HepG2 (cell line): ENCODE data around the gene RNU6-8. TPM values are rescaled to one million over a fixed set of nuclear protein-coding genes. Genes with fewer than 3 reads are reported as not detected.
A peak's percentile ranks its signal among the peaks of the same experiment; 100 is the strongest.

Experiments used
- CBX5 ChIP-seq: sonication (generic); formaldehyde crosslinking; IDR thresholded peaks from 2 replicates; pipeline ENCODE4 v1.4.0; 2020; ENCODE audit warnings: missing genetic modification reagents, borderline replicate concordance
- DMAP1 ChIP-seq: IDR thresholded peaks from 2 replicates; pipeline ENCODE4 v1.6.1; 2016
- ELF1 ChIP-seq: sonication (generic); formaldehyde crosslinking; IDR thresholded peaks from 2 replicates; pipeline ENCODE4 v1.4.0; 2020; ENCODE audit warnings: missing genetic modification reagents
- HCFC1 ChIP-seq: fragments of 150-350 bp; IDR thresholded peaks from 2 replicates; pipeline ENCODE4 v1.6.1; 2014; ENCODE audit warnings: low read depth, low read length
- HDAC6 ChIP-seq: fragments of 200-600 bp; sonication (generic); IDR thresholded peaks from 2 replicates; pipeline ENCODE4 v1.7.0; 2017; ENCODE audit warnings: mild to moderate bottlenecking, antibody characterized with exemption, low read length, low read depth
- HOXA3 ChIP-seq: sonication (generic); formaldehyde crosslinking; IDR thresholded peaks from 2 replicates; pipeline ENCODE4 v1.5.0; 2020; ENCODE audit warnings: missing genetic modification reagents
- JUND ChIP-seq: sonication (generic); formaldehyde crosslinking; IDR thresholded peaks from 2 replicates; pipeline ENCODE4 v1.8.0; 2022; ENCODE audit warnings: mild to moderate bottlenecking, missing genetic modification reagents
- PITX1 ChIP-seq: sonication (generic); formaldehyde crosslinking; IDR thresholded peaks from 2 replicates; pipeline ENCODE4 v1.5.1; 2020; ENCODE audit warnings: mild to moderate bottlenecking, missing genetic modification reagents
- SP140L ChIP-seq: sonication (generic); formaldehyde crosslinking; IDR thresholded peaks from 2 replicates; pipeline ENCODE4 v1.4.0; 2020; ENCODE audit warnings: missing genetic modification reagents, borderline replicate concordance
- ZFP36L1 ChIP-seq: sonication (generic); formaldehyde crosslinking; IDR thresholded peaks from 2 replicates; pipeline ENCODE4 v1.8.0; 2022; ENCODE audit warnings: mild to moderate bottlenecking, missing genetic modification reagents, moderate library complexity
- ZMYM3 ChIP-seq: sonication (generic); formaldehyde crosslinking; IDR thresholded peaks from 2 replicates; pipeline ENCODE4 v1.5.1; 2020; ENCODE audit warnings: mild to moderate bottlenecking, missing genetic modification reagents
- ZNF607 ChIP-seq: sonication (generic); formaldehyde crosslinking; IDR thresholded peaks from 2 replicates; pipeline ENCODE4 v1.5.1; 2020; ENCODE audit warnings: missing genetic modification reagents, mild to moderate bottlenecking, borderline replicate concordance
- ZNF670 ChIP-seq: sonication (generic); formaldehyde crosslinking; IDR thresholded peaks from 2 replicates; pipeline ENCODE4 v1.8.0; 2022; ENCODE audit warnings: mild to moderate bottlenecking, missing genetic modification reagents, borderline replicate concordance
- ZNF776 ChIP-seq: sonication (generic); formaldehyde crosslinking; IDR thresholded peaks from 2 replicates; pipeline ENCODE4 v1.4.0; 2020; ENCODE audit warnings: mild to moderate bottlenecking, missing genetic modification reagents
- polyA plus RNA-seq, 8 experiments: library from polyadenylated mRNA; depleted of rRNA in 3 of 8; stranded (reverse) in 7 of 8; unstranded in 1 of 8; fragments of >200 nt; fragmentation: Illumina TruSeq in 4 of 8; extraction: Trizol in 4 of 8; gene quantifications; 2 replicates each; pipeline versions ENCODE4 v1.2.1 to v1.2.3, GENCODE V29; 2011 to 2016; ENCODE audit warnings: low read depth in 4 of 8, missing spikeins in 1 of 8, mixed read lengths in 1 of 8; ENCODE audit not compliant: insufficient read depth in 1 of 8
- total RNA-seq, 5 experiments: library from RNA; depleted of rRNA; stranded (reverse); fragments of >200 nt; fragmentation: Illumina TruSeq; extraction: Trizol; gene quantifications; 2 replicates each; pipeline ENCODE4 v1.2.3, GENCODE V29; 2016; ENCODE audit warnings: low read depth in 1 of 5
- TF ChIP-seq, protein P1 (sequence below): sonication (generic); formaldehyde crosslinking; conservative IDR thresholded peaks from 2 replicates; pipeline ENCODE4 v1.4.0; 2020; ENCODE audit warnings: mild to moderate bottlenecking, missing genetic modification reagents, moderate library complexity
- TF ChIP-seq, protein P2 (sequence below): sonication (generic); formaldehyde crosslinking; IDR thresholded peaks from 2 replicates; pipeline ENCODE4 v1.4.0; 2020; ENCODE audit warnings: missing genetic modification reagents
- TF ChIP-seq, protein P3 (sequence below): sonication (generic); formaldehyde crosslinking; IDR thresholded peaks from 2 replicates; pipeline ENCODE4 v1.8.1; 2023; ENCODE audit warnings: mild to moderate bottlenecking, missing genetic modification reagents, borderline replicate concordance
- TF ChIP-seq, protein P4 (sequence below): sonication (generic); formaldehyde crosslinking; IDR thresholded peaks from 2 replicates; pipeline ENCODE4 v1.8.1; 2023; ENCODE audit warnings: mild to moderate bottlenecking, moderate library complexity, missing genetic modification reagents
- TF ChIP-seq, protein P5 (sequence below): IDR thresholded peaks from 2 replicates; pipeline ENCODE4 v1.6.1; 2016; ENCODE audit warnings: low read depth, borderline replicate concordance
- TF ChIP-seq, protein P6 (sequence below): IDR thresholded peaks from 2 replicates; pipeline ENCODE4 v1.6.1; 2012; ENCODE audit warnings: low read length, improper control_type of control experiment

Gene RNU6-8
- total and polyA plus RNA-seq, 2 of the 13 experiments (the other 11 are each of a cell fraction or from before 2014, with no cell fraction given) = under 0.01 TPM; not detected in 1

DNA sequence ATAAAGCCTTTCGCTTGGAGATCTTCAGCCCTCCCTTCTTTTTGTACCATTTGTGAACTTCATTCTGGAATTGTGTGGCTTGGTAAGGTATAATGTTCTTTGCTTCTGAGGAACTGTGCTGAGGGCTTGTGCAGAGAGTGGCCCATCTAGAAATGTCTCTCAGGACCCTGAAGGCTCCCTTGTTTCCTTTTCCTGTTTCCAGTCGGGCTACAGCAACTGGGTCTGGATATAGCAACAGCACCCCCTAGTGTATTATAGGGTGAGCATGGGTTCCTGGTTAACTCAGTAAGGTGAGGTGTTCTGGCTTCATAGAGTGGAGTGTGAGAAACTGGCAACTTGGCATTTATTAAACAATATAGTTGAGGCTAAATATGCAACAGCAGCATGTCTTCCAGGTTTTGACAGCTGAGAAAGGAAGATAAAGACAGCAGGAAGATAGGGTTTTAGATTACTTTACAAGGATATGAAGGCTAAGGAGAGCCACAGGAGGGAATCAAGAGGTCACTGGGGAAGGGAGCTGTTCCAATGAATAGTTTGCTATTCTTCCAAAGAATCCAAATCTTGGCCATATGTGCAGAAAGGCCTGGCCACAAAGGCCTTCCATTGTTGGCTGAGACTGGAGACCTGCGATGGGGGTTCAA is 49.1 kb upstream of the RNU6-8 start (continued):
- TF ChIP-seq, protein P1, sequence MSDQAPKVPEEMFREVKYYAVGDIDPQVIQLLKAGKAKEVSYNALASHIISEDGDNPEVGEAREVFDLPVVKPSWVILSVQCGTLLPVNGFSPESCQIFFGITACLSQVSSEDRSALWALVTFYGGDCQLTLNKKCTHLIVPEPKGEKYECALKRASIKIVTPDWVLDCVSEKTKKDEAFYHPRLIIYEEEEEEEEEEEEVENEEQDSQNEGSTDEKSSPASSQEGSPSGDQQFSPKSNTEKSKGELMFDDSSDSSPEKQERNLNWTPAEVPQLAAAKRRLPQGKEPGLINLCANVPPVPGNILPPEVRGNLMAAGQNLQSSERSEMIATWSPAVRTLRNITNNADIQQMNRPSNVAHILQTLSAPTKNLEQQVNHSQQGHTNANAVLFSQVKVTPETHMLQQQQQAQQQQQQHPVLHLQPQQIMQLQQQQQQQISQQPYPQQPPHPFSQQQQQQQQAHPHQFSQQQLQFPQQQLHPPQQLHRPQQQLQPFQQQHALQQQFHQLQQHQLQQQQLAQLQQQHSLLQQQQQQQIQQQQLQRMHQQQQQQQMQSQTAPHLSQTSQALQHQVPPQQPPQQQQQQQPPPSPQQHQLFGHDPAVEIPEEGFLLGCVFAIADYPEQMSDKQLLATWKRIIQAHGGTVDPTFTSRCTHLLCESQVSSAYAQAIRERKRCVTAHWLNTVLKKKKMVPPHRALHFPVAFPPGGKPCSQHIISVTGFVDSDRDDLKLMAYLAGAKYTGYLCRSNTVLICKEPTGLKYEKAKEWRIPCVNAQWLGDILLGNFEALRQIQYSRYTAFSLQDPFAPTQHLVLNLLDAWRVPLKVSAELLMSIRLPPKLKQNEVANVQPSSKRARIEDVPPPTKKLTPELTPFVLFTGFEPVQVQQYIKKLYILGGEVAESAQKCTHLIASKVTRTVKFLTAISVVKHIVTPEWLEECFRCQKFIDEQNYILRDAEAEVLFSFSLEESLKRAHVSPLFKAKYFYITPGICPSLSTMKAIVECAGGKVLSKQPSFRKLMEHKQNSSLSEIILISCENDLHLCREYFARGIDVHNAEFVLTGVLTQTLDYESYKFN (CRISPR knock-in tag) = peak; percentile 32; the same call in 1 of the 2 replicates
- TF ChIP-seq SP140L (CRISPR knock-in tag) = 0 out of 2 replicates have a peak, but pooled peaks have one; percentile 73
- TF ChIP-seq HCFC1 = peak; percentile 20; the same call in 1 of the 2 replicates
- TF ChIP-seq ZNF607 (CRISPR knock-in tag) = no peak
- no peak for TF ChIP-seq ZMYM3 (CRISPR knock-in tag)
- TF ChIP-seq DMAP1 = no peak
- no peak for TF ChIP-seq ZNF670 (CRISPR knock-in tag)
- TF ChIP-seq, protein P2, sequence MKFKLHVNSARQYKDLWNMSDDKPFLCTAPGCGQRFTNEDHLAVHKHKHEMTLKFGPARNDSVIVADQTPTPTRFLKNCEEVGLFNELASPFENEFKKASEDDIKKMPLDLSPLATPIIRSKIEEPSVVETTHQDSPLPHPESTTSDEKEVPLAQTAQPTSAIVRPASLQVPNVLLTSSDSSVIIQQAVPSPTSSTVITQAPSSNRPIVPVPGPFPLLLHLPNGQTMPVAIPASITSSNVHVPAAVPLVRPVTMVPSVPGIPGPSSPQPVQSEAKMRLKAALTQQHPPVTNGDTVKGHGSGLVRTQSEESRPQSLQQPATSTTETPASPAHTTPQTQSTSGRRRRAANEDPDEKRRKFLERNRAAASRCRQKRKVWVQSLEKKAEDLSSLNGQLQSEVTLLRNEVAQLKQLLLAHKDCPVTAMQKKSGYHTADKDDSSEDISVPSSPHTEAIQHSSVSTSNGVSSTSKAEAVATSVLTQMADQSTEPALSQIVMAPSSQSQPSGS (CRISPR knock-in tag) = peak; percentile 59; the same call in 1 of the 2 replicates
- no peak for TF ChIP-seq HDAC6
- TF ChIP-seq, protein P3, sequence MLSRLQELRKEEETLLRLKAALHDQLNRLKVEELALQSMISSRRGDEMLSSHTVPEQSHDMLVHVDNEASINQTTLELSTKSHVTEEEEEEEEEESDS (CRISPR knock-in tag) = no peak
- no peak for TF ChIP-seq ZNF776 (CRISPR knock-in tag)
- TF ChIP-seq, protein P4, sequence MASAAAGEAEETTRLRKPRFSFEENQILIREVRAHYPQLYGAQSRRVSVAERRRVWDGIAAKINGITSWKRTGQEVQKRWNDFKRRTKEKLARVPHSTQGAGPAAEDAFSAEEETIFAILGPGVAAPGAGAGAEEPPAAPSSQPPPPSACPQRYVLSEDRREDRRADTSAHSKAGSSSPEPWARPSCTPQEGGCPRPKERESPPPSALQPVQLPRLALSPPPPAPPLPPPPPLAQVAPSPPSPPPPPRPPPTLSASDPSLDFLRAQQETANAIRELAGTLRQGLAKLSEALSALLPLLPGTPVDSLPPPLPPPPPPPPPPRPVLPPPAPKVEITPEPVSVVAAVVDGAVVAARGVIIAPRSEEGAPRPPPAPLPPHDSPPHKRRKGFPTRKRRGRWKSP = 0 out of 2 replicates have a peak, but pooled peaks have one; percentile 56
- peak; percentile 81 for TF ChIP-seq ELF1
- TF ChIP-seq PITX1 (CRISPR knock-in tag) = no peak
- peak; percentile 83; the same call in 1 of the 2 replicates for TF ChIP-seq ZFP36L1
- TF ChIP-seq, protein P5, sequence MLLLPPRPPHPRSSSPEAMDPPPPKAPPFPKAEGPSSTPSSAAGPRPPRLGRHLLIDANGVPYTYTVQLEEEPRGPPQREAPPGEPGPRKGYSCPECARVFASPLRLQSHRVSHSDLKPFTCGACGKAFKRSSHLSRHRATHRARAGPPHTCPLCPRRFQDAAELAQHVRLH (CRISPR knock-in tag) = peak; percentile 92
- TF ChIP-seq CBX5 (CRISPR knock-in tag) = peak; percentile 68; the same call in 1 of the 2 replicates
- TF ChIP-seq HOXA3 (CRISPR knock-in tag) = no peak
- TF ChIP-seq JUND (CRISPR knock-in tag) = no peak
- TF ChIP-seq, protein P6, sequence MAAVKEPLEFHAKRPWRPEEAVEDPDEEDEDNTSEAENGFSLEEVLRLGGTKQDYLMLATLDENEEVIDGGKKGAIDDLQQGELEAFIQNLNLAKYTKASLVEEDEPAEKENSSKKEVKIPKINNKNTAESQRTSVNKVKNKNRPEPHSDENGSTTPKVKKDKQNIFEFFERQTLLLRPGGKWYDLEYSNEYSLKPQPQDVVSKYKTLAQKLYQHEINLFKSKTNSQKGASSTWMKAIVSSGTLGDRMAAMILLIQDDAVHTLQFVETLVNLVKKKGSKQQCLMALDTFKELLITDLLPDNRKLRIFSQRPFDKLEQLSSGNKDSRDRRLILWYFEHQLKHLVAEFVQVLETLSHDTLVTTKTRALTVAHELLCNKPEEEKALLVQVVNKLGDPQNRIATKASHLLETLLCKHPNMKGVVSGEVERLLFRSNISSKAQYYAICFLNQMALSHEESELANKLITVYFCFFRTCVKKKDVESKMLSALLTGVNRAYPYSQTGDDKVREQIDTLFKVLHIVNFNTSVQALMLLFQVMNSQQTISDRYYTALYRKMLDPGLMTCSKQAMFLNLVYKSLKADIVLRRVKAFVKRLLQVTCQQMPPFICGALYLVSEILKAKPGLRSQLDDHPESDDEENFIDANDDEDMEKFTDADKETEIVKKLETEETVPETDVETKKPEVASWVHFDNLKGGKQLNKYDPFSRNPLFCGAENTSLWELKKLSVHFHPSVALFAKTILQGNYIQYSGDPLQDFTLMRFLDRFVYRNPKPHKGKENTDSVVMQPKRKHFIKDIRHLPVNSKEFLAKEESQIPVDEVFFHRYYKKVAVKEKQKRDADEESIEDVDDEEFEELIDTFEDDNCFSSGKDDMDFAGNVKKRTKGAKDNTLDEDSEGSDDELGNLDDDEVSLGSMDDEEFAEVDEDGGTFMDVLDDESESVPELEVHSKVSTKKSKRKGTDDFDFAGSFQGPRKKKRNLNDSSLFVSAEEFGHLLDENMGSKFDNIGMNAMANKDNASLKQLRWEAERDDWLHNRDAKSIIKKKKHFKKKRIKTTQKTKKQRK = peak; percentile 39; the same call in 1 of the 2 replicates
